H54 (cell line): ENCODE results near the gene CTIF.

ENCODE experiments used
- DNase-seq: peaks from one replicate; pipeline ENCODE4 v3.0.0; 2011; ENCODE audit warnings: low spot score, mixed read lengths; ENCODE audit not compliant: insufficient read length
- FAIRE-seq: peaks from 3 replicates; lab custom pipeline; 2011; peaks lifted over from hg19 to GRCh38; lab: Jason Lieb, UNC
- POLR2A ChIP-seq: IDR thresholded peaks from 2 replicates; pipeline ENCODE4 v1.6.1; 2011; ENCODE audit warnings: low read depth, mild to moderate bottlenecking, low read length

Gene CTIF

DNA sequence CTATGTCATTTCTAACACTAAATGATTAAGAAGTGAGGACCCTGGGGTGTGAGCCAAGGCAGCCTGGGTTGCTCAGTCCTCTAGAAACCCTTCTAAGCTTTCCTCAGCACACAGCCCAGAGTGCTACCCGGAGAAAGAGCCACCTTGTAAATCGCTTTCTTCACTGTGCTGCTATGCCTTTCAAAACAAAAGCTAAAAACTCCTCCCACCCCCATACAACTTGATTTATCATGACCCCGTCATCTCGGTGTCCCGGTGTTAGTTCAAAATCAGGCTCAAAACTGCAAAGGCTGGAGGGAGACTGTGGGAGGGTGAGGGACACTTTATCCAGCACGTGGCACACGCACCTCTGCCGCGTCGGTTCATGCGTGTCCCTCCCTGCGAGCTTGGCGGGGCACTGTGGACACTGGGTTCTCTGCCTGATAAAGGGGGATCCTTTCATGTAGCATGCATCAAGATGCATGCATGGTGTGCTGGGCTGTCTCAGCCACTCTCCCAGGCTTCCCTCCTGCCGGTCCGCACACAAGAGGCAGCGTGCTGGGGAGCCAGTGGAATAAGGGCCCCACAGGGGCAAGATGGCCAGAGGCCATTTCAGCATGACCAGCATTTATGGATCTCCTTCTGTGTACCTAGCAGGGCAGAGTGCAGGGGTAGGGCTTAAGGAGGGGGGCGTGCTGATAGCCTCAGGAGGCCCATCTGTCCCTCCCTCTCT, 241.5 kb downstream of the CTIF start:
- no peak for FAIRE-seq
- DNase-seq = no peak
- TF ChIP-seq POLR2A = no peak

- no peak for FAIRE-seq
- TF ChIP-seq POLR2A = no peak
- DNase-seq = no peak
These were observed 242.0 kb downstream of the CTIF start for GRCh38 chr18:48780913-48781162.

GRCh38 chr18:48781163-48781987, 242.5 kb downstream of the CTIF start:
- DNase-seq = no peak
- FAIRE-seq = no peak
- TF ChIP-seq POLR2A = no peak

- FAIRE-seq (no peak), DNase-seq (no peak)
- TF ChIP-seq POLR2A = no peak
These were observed 243.1 kb downstream of the CTIF start for GRCh38 chr18:48781988-48782363.

- no peak for DNase-seq
- TF ChIP-seq POLR2A = no peak
- no peak for FAIRE-seq
These were observed 243.6 kb downstream of the CTIF start for GRCh38 chr18:48782381-48782861.

DNA sequence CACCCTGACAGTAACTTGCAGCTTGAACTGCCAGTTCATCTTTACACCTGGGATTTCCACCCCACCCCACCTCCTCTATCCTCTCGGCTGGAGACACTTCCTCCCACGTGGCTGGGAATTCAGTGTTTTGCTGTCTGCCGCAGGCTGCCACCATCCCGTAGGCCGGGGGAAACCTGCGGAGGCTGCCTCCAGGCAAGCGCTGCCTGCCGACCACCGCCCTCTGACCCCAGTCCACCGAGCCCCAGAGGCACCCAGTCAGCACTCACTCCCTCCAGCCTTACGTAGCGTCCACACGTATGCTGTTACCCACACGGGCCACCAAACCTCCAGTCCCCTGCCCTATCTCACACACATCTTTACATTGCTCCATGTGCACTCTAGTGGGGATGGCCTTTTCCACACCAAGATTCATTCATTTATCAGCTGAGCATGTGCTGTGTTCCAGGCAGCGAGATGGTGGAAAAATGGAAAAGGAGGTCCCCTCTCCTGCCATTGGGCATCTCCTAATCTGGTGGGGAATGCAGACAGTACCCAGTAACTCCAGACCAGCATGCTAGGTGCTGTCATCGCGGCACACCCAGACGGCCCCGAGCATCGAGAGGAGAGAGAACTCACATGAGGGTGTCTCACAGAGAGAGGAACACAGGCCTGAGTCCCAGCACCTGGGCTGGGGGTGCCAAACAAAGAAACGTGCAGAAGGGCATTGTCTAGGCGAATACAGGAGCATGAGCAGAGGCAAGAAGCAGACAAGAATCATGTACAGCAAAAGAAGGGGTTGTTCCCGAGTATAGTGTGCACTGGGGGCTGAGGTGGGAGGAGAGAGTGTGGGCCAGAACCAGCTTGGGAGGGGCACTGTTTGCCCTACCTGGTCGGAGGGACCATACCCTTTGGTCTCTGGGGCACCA, 245.0 kb downstream of the CTIF start:
- FAIRE-seq = no peak
- TF ChIP-seq POLR2A = no peak
- DNase-seq = no peak

DNA sequence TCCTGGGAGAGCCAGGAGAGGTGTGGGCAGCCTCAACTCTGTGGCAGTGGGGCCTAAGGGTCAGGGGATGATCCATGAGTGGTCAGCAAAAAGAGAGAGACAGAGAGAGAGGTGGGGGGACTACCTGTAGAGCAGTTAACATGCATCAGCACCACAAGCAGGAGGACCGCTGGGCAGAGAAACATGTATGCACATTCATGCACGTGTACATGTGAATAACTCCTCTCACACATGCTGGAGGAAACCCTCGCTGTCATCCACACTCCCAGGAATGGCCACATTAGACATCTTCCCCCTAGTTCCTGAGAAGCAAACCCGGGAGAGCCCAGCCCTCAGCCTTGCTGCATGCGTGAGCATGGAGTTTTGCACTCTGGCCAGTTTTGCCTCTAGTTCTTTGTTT, 245.8 kb downstream of the CTIF start:
- no peak for TF ChIP-seq POLR2A
- DNase-seq = no peak
- FAIRE-seq = no peak

DNA sequence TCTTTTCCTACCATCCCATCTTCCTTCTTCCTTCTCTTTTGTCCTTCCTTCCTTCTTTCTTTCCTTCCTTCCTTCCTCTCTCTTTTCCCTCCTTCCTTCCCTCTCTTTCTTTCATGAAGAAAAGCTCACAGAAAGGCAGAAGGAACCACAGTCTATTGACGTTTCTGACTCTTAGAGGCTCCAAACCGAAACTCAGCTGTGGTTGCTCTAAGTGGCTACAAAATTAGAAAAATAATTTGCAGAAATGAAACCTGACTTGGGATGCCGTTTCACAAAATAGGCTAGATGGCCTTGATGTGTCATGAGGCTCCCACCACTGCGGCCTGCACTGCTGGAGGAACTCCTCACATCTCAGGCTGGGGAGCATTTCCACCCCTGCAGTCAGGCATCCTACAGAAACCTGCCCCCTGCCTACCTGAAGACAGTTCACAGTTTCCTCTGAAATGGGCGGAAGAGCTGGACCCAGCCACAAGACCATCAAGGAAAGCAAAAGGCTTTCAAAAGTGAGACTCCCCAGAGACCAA, 246.3 kb downstream of the CTIF start:
- FAIRE-seq (no peak), DNase-seq (no peak)
- TF ChIP-seq POLR2A = no peak

GRCh38 chr18:48785736-48786454, 247.1 kb downstream of the CTIF start:
- TF ChIP-seq POLR2A = no peak
- FAIRE-seq = no peak
- no peak for DNase-seq

DNA sequence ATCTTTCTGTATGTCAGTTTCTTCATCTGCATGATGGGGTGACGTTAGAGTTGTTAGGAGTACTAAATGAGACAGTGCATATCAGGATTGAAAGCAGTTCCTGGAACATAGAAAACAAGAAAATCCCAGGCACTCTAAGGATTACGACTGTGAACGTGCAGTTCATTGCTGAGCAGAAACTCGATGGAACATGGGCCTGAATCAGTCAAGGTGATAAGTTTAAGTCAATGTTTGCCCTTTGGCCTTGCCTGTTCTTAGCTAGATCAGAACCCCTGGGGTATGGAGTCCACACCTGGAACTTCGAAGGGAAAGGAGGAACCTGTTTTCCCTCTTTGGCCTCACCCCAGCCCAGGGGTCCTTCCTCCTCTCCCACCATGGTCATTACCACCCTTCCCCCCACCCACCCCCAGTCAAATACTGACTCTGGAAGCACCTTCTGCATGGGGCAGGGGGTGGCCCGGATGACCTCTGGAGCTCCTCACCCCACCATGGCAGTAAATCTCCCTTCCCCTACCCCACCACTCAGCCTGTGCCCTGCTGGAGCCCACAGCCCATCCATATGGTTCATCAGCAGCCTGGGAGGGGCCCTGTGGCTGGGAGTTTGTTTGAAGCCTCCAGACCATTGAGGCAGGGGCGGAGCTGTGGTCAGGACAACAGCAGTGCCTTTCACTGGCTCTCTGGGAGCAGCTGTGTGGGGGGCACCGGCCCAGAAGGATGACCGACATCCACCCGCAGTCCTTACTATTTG, 247.8 kb downstream of the CTIF start:
- DNase-seq = no peak
- no peak for TF ChIP-seq POLR2A
- FAIRE-seq = no peak

DNA sequence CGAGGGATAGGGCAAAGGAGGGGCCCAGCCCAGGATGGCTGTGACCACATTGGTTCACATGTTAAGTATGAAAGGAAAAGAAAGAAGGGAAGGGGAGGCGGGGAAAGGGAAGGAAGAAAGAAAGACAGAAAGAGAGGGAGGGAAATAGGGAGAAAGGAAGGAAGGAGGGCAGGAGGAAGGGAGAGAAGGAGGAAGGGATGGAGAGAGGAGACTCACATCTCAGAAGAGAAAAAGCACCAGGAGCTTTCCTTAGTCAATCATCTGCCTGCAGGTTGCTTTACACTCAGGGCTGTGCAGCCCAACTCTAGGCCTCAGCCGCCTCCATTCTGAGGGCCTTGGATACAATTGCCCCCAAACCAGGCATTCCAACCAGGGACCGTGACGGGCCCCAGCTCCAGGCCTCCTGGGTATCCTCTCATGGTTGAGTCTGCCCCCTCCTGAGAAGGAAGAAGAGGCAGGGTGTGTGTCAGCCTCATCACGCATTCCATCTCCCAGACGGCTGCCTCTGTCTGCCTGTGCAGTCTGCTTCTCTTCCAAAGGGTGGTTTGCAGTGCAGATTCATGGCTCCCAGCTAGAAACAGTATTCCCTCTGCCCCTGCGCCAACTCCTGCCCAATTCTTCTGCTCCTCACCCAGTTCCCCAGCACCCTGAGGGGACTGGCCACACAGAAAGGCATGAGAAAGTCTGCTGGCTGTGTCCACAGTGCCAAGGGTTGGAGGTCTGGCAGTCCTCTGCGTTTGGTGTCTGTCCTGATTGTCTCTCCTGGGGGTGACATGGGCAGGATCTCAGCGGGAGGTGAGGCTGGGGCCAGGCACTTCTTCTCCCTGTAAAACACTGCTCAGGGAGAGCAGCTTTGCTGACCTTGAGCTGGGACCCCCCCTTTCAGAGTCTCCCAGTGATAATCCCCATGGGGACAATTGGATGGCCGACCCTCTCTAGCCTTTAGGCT, 248.6 kb downstream of the CTIF start:
- TF ChIP-seq POLR2A = no peak
- no peak for FAIRE-seq
- DNase-seq = no peak
